Endothelial cell (in vitro differentiated cells): ENCODE measurements around the gene CDK7. TPM values are rescaled to one million over a fixed set of nuclear protein-coding genes. Genes with fewer than 3 reads are reported as not detected.
"Not testable (repeated sequence)": the region's sequence is repeated elsewhere in the genome, so short reads cannot be mapped to it uniquely, and the experiment has no call there.

ENCODE experiments used
- DNase-seq: peaks from one replicate; pipeline ENCODE4 v3.0.0; 2021; ENCODE audit warnings: low spot score
- H3K27ac Mint-ChIP-seq: one replicate; pipeline ENCODE4 v1.8.0; 2021; ENCODE audit warnings: mixed read lengths, inconsistent platforms; ENCODE audit not compliant: unreplicated experiment
- H3K27me3 Mint-ChIP-seq: one replicate; pipeline ENCODE4 v1.8.0; 2021; ENCODE audit warnings: mild to moderate bottlenecking, moderate library complexity, mixed read lengths, inconsistent platforms; ENCODE audit not compliant: unreplicated experiment
- H3K36me3 Mint-ChIP-seq: one replicate; pipeline ENCODE4 v1.8.0; 2021; ENCODE audit warnings: mild to moderate bottlenecking, low read depth, mixed read lengths, inconsistent platforms; ENCODE audit not compliant: unreplicated experiment
- H3K4me1 Mint-ChIP-seq: one replicate; pipeline ENCODE4 v1.8.0; 2021; ENCODE audit warnings: mild to moderate bottlenecking, mixed read lengths, inconsistent platforms; ENCODE audit not compliant: unreplicated experiment
- H3K4me3 Mint-ChIP-seq: one replicate; pipeline ENCODE4 v1.8.0; 2021; ENCODE audit warnings: mild to moderate bottlenecking, mixed read lengths, inconsistent platforms; ENCODE audit not compliant: unreplicated experiment
- H3K9me3 Mint-ChIP-seq: one replicate; pipeline ENCODE4 v1.8.0; 2021; ENCODE audit warnings: mixed read lengths, inconsistent platforms; ENCODE audit not compliant: unreplicated experiment
- total RNA-seq: library from RNA; stranded (reverse); fragmentation: NEBNext Ultra II Directional; extraction: Animal tissue kit (Norgen Biotek cat#: 25700); gene quantifications from one replicate; pipeline ENCODE4 v1.2.1, GENCODE V29; 2021; ENCODE audit not compliant: unreplicated experiment
- TF ChIP-seq, protein P1 (sequence below): fragments of 200-600 bp; sonication (generic); IDR thresholded peaks from one replicate; pipeline ENCODE4 v1.5.0; 2021; ENCODE audit warnings: antibody characterized with exemption; ENCODE audit not compliant: unreplicated experiment

CDK7 gene
- total RNA-seq, 1 donor from 2014 or later, result 21.4 TPM

- TF ChIP-seq, protein P1, sequence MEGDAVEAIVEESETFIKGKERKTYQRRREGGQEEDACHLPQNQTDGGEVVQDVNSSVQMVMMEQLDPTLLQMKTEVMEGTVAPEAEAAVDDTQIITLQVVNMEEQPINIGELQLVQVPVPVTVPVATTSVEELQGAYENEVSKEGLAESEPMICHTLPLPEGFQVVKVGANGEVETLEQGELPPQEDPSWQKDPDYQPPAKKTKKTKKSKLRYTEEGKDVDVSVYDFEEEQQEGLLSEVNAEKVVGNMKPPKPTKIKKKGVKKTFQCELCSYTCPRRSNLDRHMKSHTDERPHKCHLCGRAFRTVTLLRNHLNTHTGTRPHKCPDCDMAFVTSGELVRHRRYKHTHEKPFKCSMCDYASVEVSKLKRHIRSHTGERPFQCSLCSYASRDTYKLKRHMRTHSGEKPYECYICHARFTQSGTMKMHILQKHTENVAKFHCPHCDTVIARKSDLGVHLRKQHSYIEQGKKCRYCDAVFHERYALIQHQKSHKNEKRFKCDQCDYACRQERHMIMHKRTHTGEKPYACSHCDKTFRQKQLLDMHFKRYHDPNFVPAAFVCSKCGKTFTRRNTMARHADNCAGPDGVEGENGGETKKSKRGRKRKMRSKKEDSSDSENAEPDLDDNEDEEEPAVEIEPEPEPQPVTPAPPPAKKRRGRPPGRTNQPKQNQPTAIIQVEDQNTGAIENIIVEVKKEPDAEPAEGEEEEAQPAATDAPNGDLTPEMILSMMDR, result no peak
- no peak overlapping the region for H3K4me3 Mint-ChIP-seq
- H3K4me1 Mint-ChIP-seq, result no peaks in the 10 kb centered on the region
- no peak for DNase-seq
- H3K27me3 Mint-ChIP-seq, result peaks cover 1% of the 10 kb centered on the region
- no peak overlapping the region for H3K27ac Mint-ChIP-seq
- no peaks in the 10 kb centered on the region for H3K36me3 Mint-ChIP-seq
- no peaks in the 10 kb centered on the region for H3K9me3 Mint-ChIP-seq
Observed at GRCh38 chr5:69213513-69214215, 21.0 kb upstream of the CDK7 start.

DNA sequence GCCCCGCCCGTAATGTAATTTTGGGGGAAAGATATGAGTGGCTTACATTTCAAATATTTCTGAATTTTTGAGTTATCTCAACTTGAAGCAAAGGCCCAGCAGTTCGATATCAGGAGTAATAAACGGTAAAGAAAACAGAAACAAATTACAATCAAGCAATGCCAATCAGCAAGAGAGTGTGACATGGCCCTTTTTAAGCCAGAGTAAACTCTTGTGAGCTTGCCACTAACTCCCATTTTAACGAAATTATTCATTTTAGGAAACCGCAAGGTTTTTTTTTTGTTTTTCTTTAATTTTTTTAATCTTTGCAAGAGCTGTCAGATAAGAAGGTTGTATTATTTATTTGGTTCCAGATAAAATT, 17.6 kb upstream of the CDK7 start:
- H3K36me3 Mint-ChIP-seq, result peaks cover 2% of the 10 kb centered on the region
- H3K4me1 Mint-ChIP-seq, result no peaks in the 10 kb centered on the region
- H3K9me3 Mint-ChIP-seq, result no peaks in the 10 kb centered on the region
- peak overlapping the region; percentile 95 for H3K27ac Mint-ChIP-seq
- no peak for DNase-seq
- TF ChIP-seq, protein P1, result no peak
- H3K4me3 Mint-ChIP-seq, result peak overlapping the region; percentile 99
- peaks cover 1% of the 10 kb centered on the region for H3K27me3 Mint-ChIP-seq

DNA sequence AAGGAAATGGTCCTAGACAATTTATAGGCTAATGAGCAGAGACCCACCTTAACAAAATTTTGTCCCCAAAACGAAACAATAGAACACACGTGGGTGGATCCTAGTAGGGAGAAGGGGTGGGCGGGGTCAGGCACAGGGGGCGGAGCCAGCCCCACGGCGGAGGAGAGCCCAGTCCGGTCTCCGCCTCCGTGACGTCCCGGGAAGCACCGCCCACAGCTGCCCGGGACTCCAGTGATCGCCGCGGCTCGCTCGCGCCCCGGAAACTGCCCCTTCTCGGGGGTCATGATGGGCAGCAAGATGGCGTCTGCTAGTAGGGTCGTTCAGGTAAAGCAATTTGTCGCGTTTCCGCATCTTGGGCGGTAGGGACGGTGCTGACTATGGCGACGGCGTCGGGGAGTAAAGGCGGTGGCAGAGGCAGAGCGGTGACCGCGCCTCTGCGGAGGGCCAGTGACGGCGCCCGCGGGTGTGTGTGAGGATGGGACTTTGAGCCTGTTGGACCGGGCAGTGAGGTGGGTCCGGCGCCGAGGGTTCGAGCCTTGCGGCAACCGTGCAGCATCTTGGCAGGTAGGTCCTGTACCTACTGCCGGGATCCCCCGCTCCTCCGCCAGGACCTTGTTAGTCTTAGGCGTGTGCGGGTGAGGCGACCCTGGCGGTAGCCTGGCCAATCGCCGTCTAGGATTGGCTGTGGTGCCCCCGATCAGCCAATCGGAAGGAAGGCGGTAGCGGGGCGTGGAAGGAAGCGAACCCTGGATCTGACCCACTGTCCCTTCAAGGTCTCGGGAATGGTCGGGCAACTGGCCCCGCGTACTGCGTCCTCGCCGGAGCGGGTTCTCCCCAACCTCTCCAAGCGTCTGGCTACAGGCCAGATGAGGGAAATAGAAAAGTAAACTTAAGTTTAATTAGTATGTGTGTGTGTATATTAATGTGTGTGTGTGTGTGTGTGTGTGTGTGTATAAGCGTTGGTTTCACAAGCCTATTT, 16.8 kb upstream of the CDK7 start:
- Mint-ChIP-seq H3K4me3 (peak overlapping the region; percentile 99), H3K27me3 (peaks cover 1% of the 10 kb centered on the region), H3K27ac (peak overlapping the region; percentile 95), H3K9me3 (no peaks in the 10 kb centered on the region), H3K4me1 (no peaks in the 10 kb centered on the region), H3K36me3 (peaks cover 6% of the 10 kb centered on the region)
- DNase-seq, result peak; percentile 95
- TF ChIP-seq, protein P1, result peak; percentile 17

GRCh38 chr5:69219939-69220338, 14.7 kb upstream of the CDK7 start:
- H3K4me3 Mint-ChIP-seq, result no peak overlapping the region
- H3K4me1 Mint-ChIP-seq, result no peaks in the 10 kb centered on the region
- H3K27ac Mint-ChIP-seq, result no peak overlapping the region
- no peaks in the 10 kb centered on the region for H3K9me3 Mint-ChIP-seq
- DNase-seq, result no peak
- TF ChIP-seq, protein P1, result no peak
- peaks cover 6% of the 10 kb centered on the region for H3K36me3 Mint-ChIP-seq
- H3K27me3 Mint-ChIP-seq, result peaks cover 1% of the 10 kb centered on the region

- H3K4me3 Mint-ChIP-seq, H3K27me3 Mint-ChIP-seq, H3K27ac Mint-ChIP-seq, H3K36me3 Mint-ChIP-seq, DNase-seq, H3K4me1 Mint-ChIP-seq, H3K9me3 Mint-ChIP-seq: not testable (repeated sequence)
Observed at GRCh38 chr5:69220371-69220770, 14.3 kb upstream of the CDK7 start.

- not testable (repeated sequence) for H3K27me3 Mint-ChIP-seq, H3K9me3 Mint-ChIP-seq, H3K4me3 Mint-ChIP-seq, DNase-seq, H3K36me3 Mint-ChIP-seq, H3K4me1 Mint-ChIP-seq, H3K27ac Mint-ChIP-seq
Observed at GRCh38 chr5:69220833-69221232, 13.9 kb upstream of the CDK7 start.
